GM12891 (cell line): Measurements from ENCODE around the gene TMSB4X.

Experiments
- DNase-seq: peaks from one replicate; pipeline ENCODE4 v3.0.0; 2011; ENCODE audit warnings: low spot score; ENCODE audit not compliant: insufficient read length
- FAIRE-seq: peaks from 2 replicates; lab custom pipeline; 2011; peaks lifted over from hg19 to GRCh38; lab: Jason Lieb, UNC
- PAX5 ChIP-seq: IDR thresholded peaks from 2 replicates; pipeline ENCODE4 v1.6.1; 2011; ENCODE audit warnings: low read length, moderate library complexity, mild to moderate bottlenecking; ENCODE audit not compliant: insufficient read depth, severe bottlenecking
- POLR2A ChIP-seq: IDR thresholded peaks from 2 replicates; pipeline ENCODE4 v1.6.1; 2011; ENCODE audit warnings: low read depth, low read length, control low read depth
- POLR2AphosphoS5 ChIP-seq: IDR thresholded peaks from 2 replicates; pipeline ENCODE4 v1.6.1; 2011; ENCODE audit warnings: low read depth, low read length, control low read depth
- POU2F2 ChIP-seq: IDR thresholded peaks from 2 replicates; pipeline ENCODE4 v1.6.1; 2011; ENCODE audit warnings: low read depth, mild to moderate bottlenecking, control low read depth, low read length, moderate library complexity
- SPI1 ChIP-seq: IDR thresholded peaks from 2 replicates; pipeline ENCODE4 v1.6.1; 2011; ENCODE audit warnings: low read depth, low read length, control low read depth
- TAF1 ChIP-seq: IDR thresholded peaks from 2 replicates; pipeline ENCODE4 v1.6.1; 2011; ENCODE audit warnings: low read depth, low read length, control low read depth

TMSB4X gene

GRCh38 chrX:12966151-12966550, 8.8 kb upstream of the TMSB4X start:
- DNase-seq (no peak), FAIRE-seq (no peak)
- TF ChIP-seq POLR2AphosphoS5 (no peak), TAF1 (no peak), SPI1 (no peak), POLR2A (no peak), POU2F2 (no peak)

DNA sequence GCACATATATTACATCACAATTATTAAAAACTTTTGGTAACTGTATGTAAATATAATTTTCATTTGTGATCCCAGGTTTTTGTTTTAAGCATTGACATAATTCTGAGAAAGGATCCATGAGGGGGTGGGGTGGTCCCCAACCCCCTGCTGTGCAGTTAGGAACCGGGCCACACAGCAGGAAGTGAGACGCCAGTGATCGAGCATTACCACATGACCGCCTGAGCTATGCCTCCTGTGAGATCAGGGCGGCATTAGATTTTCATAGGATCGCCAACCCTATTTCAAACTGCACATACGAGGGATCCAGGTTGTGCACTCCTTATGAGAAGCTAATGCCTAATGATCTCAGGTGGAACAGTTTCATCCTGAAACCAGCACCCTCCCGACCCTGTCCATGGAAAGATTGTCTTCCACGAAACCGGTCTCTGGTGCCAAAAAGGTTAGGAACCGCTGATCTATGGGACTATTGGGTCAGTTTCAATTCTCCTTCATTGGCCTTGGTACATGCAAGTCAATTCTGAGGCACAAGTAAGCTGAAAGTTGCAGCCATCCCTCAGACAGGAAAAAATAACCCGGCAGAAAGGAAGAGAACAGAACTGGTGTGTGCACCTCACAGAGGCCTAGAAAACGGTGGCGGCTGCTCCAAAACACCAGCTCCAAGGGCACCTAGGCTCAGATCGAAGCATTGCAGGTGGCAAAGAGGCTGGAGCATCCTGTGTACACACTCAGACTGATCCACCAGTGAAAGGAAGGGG, 7.0 kb upstream of the TMSB4X start:
- FAIRE-seq: no peak
- no peak for DNase-seq
- TF ChIP-seq SPI1: no peak
- no peak for TF ChIP-seq POLR2A
- TF ChIP-seq POLR2AphosphoS5: no peak
- no peak for TF ChIP-seq PAX5
- no peak for TF ChIP-seq TAF1
- no peak for TF ChIP-seq POU2F2

DNA sequence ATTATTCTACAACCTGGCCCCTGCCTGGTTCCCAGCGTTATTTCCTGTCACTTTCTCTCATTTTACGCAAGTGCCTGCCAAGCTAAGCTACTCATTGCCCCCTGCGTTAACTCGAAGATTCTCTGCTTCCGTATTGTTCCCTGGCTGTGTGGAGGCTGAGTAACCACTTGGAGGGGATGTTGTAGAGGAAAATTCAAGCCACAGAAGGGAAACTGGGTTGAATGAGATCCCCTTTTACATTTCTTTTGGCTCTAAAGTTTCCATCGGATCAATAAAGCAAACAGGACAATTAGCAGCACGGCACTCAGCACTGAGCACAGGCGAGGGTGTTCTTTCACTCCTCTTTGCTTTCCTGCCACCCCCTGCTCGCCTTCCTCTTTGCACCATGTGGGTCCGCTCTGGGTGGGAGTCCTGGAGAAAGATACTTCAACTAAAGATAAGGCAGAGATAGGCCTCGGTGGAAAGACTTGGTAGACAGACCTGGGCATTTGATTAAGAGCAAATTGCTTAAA, 4.2 kb upstream of the TMSB4X start:
- no peak for TF ChIP-seq POLR2A
- peak; percentile 37; the same call in 1 of the 2 replicates for TF ChIP-seq TAF1
- FAIRE-seq (peak; percentile 82), DNase-seq (no peak)

DNA sequence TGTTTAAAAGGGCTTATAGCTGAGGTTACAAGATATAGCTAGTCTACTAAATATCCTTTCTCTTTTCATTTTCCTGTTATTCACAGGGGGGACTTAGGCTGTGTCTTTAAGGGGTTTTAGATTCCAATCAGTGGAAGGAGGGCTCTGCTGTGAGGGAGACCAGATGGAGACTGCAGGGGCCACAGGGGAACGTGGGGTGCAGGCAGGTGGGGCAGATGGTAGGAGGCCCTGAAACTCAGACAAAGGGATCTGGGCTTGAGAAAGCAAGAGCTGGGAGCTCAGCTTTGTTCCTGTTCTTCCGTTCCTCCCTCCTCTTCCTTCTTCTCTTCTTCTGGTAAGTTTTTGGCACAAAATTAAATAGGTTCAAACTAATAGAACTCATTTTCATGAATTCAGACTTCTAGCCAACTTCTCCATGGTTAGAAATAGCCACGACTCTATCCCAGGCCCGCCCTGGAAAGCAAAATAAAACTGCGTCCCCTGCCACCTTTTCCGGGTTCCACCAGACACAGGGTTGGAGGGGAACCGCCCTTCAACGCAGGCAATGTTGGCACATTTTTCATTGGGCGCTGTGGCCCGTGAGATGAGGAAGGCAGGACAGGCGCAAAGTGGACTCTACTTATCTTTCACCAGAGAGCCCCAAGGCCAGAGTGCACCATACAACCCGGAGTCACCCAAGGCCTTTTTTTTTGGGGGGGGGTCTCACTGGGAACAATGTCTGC, 3.5 kb upstream of the TMSB4X start:
- DNase-seq (no peak), FAIRE-seq (no peak)
- TF ChIP-seq SPI1: no peak

- FAIRE-seq (no peak), DNase-seq (no peak)
- TF ChIP-seq SPI1 (no peak), POU2F2 (no peak), POLR2A (no peak), PAX5 (no peak), TAF1 (no peak), POLR2AphosphoS5 (no peak)
Measured at GRCh38 chrX:12972243-12972642, 2.7 kb upstream of the TMSB4X start.

DNA sequence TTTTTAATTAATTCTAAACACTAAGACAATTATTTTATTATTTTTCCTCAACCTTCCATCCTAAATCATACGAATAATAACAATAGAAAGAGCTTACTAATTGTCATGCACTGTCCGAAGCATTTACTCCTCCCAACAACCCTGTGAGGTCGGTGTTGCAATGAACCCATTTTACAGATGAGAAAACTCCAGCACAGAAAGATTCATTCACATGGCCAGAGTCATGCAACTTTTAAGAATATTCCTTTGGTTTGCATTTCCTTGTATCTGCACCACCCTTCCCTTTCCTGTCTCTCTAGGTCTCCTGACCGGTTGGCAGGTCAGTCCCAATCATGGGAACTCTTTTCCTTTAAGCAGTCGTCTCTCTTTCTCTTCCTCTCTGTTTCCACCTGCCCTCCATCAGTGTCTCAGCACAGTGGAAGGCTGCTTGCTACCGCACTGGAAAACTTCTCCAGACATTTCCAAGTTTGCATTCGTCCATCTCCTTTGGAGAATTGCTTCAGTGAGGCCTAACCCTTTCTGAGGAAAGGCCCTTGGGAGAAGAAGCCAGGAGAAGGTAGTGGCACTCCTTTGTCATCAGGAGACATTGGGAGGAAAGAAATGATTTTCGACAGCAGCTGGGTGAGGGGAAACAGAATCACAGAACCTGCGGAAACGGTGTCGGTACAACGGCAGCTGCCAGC, 1.9 kb upstream of the TMSB4X start:
- no peak for FAIRE-seq
- no peak for DNase-seq
- TF ChIP-seq SPI1 (no peak), POLR2AphosphoS5 (no peak), POU2F2 (no peak), TAF1 (no peak), PAX5 (no peak), POLR2A (peak; percentile 9)

- peak; percentile 84 for FAIRE-seq
- TF ChIP-seq POLR2A (peak; percentile 45; the same call in 1 of the 2 replicates), POLR2AphosphoS5 (no peak), SPI1 (peak; percentile 55), PAX5 (no peak)
- DNase-seq: no peak
Measured at GRCh38 chrX:12973561-12974304, 1.2 kb upstream of the TMSB4X start.

GRCh38 chrX:12974305-12974795, 560 bp upstream of the TMSB4X start:
- FAIRE-seq (no peak), DNase-seq (no peak)
- TF ChIP-seq POLR2A (no peak), POLR2AphosphoS5 (no peak), POU2F2 (no peak), PAX5 (no peak), SPI1 (no peak), TAF1 (no peak)

- TF ChIP-seq TAF1 (no peak), POU2F2 (no peak), SPI1 (no peak), PAX5 (no peak), POLR2A (no peak), POLR2AphosphoS5 (no peak)
- DNase-seq (no peak), FAIRE-seq (no peak)
Measured at GRCh38 chrX:12975670-12975965, 708 bp downstream of the TMSB4X start.
